HUDEP-2 (cell line): Measurements from ENCODE around the gene HDDC3.

Experiments
- DNase-seq, 76 experiments: peaks; one replicate each; lab custom pipeline; 2025; ENCODE audit not compliant: unreplicated experiment in 76 of 76; lab: John Stamatoyannopoulos, UW

The HDDC3 gene

DNA sequence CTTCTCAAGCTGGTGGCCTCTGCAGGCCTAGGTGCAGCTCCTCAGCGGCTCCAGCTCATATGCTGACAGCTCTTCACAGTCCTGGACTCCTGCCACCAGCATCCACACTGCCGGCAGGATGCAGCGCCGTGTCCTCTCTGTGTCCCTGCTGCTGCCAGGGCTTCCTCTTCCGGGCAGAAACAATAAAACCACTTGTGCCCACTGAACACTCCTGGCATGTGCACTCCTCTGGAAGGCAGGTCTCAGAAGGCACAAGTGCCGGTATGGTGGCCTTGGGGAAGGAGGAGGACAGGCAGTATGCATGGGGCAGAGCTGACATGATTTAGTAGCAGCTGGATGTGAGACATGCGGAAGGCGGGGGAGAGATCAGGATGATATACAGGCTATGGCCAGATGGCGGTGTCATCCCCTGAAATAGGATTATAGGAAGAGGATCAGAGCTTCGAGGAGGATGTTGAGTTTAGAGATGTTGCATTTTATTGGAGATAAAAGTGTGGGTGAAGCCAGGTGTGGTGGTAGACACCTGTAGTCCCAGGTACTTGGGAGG lies 36.7 kb downstream of the HDDC3 start:
- DNase-seq = peak in 30 of 76 experiments; percentile 3 to 46 (median 16)

GRCh38 chr15:90893175-90894090 lies 38.9 kb downstream of the HDDC3 start:
- no peak for DNase-seq

DNA sequence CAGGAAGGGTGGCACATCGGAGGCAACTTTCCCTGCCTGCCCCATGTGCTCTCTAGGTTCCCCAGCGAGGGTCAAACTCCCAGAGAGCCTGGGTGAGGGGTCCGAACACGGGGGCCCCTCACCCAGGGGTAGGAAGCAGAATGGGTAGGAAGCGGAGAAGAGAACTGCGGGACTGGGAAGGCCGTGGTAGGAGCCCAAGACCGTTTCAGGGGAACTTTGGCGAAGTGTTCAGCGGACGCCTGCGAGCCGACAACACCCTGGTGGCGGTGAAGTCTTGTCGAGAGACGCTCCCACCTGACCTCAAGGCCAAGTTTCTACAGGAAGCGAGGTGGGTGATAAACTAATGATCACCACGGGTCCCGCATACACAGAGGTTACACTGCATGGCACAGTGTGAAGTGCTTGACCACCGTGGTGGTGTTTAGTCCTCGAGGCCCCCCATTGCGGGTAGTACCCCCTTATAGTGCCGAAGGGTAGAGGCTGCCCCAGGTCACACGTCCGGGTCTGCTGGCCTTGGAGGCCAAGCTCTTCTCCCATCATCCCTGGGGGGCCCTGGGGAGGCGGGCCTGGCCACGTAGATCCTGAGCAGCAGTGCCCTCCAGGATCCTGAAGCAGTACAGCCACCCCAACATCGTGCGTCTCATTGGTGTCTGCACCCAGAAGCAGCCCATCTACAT lies 39.7 kb downstream of the HDDC3 start:
- DNase-seq = no peak

DNA sequence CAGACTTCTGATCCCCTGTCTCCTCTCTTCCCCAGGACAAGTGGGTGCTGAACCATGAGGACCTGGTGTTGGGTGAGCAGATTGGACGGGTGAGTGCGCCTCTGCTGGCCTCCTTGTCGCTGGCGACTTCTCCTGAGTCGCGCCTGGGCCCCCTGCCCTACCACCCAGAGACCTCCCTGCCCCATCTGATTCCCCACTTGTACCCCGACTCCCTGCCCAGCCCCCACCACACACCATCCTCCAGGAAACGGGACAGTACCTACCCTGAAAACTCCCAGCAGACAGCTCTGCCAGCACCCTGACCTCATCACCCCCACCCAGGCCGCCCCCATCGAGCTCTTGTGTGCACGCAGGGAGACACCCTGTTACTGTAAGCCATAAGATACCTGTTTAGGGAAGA lies 40.3 kb downstream of the HDDC3 start:
- DNase-seq = no peak

- DNase-seq = no peak
These were observed 40.9 kb downstream of the HDDC3 start for GRCh38 chr15:90891346-90891949.

DNA sequence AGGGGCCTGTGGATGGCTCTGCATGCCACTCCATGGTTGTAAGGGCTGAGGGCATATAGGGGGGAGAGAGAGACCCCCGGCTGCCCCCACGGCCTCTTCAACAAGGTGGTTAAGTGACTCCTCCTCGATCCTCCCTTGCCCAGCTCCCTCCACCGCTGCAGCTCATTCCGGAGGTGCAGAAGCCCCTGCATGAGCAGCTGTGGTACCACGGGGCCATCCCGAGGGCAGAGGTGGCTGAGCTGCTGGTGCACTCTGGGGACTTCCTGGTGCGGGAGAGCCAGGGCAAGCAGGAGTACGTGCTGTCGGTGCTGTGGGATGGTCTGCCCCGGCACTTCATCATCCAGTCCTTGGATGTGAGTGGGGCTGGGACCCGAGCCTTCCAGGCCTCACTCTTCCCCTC lies 41.5 kb downstream of the HDDC3 start:
- no peak for DNase-seq

GRCh38 chr15:90889736-90890456 lies 42.5 kb downstream of the HDDC3 start:
- DNase-seq = no peak

GRCh38 chr15:90889313-90889730 lies 43.0 kb downstream of the HDDC3 start:
- no peak for DNase-seq

DNA sequence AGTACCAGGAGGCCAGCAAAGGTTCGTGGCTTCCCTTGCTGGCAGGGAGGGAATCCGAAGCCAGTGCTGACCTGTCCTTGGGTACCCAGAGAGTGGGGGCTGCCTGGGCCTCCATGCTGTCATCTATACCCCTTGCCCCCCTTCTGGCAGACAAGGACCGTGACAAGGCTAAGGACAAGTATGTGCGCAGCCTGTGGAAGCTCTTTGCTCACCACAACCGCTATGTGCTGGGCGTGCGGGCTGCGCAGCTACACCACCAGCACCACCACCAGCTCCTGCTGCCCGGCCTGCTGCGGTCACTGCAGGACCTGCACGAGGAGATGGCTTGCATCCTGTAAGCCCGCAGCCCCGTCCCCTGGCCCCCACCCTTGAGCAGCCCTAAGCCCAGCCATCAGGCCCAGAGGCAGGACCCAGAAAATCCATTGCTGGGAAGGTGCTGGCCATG lies 45.3 kb downstream of the HDDC3 start:
- DNase-seq = no peak

DNA sequence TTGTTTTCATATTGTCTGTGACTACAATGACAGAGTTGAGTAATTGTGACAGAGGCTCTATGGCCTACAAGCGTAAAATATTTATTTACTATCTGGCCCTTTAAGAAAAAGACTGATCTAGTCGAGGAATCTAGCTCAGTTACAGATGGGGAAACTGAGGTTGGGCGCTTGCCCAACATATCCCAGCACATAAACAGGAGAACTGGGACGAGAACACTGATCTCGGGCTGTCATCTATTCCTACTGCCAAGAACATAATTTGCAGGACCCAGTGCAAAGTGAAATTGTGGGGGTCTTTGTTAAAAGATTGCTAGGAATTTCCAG lies 46.1 kb downstream of the HDDC3 start:
- DNase-seq = no peak

- peak in 70 of 76 experiments; percentile 6 to 85 (median 63) for DNase-seq
These were observed 46.7 kb downstream of the HDDC3 start for GRCh38 chr15:90885432-90886290.

DNA sequence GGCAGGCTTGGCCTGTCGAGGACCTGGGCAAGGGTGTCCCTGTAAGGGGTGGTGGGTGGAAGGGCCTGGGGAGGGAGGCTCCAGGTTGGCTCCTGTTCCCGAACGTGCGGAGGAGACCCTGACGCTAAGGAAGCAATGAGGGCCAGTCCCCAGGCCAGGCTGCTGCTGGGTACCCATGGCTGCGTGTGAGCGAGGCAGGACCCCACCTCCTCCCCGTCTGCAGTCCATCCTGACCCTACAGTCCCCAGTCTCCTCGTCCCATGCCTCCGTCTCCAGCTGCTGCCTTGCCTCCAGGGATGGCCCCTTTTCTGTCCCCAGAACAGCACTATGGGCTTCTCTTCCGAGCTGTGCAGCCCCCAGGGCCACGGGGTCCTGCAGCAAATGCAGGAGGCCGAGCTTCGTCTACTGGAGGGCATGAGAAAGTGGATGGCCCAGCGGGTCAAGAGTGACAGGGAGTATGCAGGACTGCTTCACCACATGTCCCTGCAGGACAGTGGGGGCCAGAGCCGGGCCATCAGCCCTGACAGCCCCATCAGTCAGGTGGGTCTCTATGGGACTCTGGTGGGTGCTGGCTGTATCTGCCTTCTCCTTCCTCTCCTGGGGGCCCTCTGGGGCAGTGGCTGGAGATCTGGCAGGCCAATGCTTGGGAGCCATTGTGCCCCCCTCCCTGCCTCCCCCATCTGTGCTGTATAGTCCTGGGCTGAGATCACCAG lies 47.5 kb downstream of the HDDC3 start:
- peak in 4 of 76 experiments; percentile 10 to 36 (median 29) for DNase-seq

- peak in 3 of 76 experiments; percentile 14 to 41 (median 34) for DNase-seq
These were observed 48.2 kb downstream of the HDDC3 start, which contains the start of gene FES for GRCh38 chr15:90883976-90884718. FES (plus strand) TSS chr15:90884504; CDS start chr15:90885046, 542 bp downstream.

DNA sequence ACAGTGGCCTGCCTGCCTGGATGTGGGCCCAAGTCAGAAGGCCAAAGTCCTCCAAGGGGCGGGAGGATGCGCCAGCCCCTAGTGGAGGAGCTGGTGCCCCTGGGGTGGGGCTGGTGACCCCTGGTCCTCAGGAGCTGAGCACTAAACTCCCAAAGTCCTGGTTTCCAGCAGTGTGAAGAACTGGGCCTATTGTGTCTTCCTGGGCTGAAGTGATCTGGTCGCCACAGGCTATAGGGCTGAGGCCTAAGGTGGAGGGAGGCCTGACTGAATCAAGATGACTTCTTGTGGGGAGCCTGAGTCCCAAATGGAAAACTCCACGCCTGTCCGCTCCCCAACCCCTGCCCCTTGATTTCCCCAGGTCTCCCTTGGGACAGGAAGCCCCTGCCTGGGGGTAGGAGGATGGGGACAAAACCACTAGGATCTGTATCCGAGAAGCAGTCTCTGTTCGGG lies 48.8 kb downstream of the HDDC3 start:
- DNase-seq = peak in 3 of 76 experiments; percentile 12 to 18 (median 13)

GRCh38 chr15:90882781-90883525 lies 49.4 kb downstream of the HDDC3 start:
- no peak for DNase-seq

- DNase-seq = no peak
These were observed 50.2 kb downstream of the HDDC3 start for GRCh38 chr15:90881978-90882721.
